GM21447 (cell line): ENCODE results near the gene TEX26.

Experiments
- ATAC-seq: cut with Tn5 transposase; IDR thresholded peaks from one replicate; pipeline ENCODE4 v1.9.1; 2021; ENCODE audit not compliant: unreplicated experiment

TEX26 gene

DNA sequence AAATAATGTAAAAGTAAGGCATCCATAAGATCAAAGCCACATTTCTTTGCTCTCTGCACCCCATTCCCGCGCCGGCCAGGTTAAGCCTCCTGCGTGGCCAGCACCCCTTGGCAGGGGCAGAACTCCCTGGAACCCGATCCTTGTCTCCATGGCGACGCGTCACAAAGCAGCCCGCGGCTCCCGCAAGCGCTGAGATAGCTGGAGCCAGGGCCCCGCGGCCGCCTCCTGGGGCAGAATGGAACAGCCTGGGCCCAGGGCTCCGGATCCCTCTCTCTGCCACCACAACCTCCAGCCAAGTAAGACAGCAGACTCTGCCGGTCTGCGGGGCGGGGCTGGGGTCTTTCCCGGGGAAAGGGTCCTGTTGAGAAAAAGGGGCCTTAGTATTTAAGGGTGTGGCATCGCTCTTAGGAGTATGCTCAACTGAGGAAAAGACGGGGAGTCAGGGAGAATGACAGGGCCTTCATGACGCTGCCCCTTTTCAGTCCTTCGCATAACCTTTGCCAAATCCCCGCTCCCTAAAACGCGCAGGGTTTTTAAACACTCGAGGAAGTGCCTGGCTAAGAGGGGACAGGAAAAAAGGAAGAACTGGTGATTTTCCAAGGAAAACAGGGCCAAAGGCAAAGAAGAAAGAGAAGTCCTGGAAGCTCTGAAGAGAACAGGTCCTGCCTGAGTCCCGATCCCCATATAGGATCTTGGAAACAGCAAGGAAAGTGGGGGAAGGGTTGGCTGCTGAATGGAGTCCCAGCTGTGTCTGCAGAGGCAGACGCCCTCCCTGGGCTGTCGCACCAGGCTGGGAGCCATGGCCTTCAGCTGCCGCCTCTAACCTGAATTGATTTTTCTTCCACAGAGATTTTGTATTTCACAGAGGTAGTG, at the start of gene TEX26:
TSS of gene TEX26 (plus strand) at position 176 of the 873 bp plus-strand sequence. CDS start at position 236, 60 bp downstream.
- ATAC-seq = no peak

DNA sequence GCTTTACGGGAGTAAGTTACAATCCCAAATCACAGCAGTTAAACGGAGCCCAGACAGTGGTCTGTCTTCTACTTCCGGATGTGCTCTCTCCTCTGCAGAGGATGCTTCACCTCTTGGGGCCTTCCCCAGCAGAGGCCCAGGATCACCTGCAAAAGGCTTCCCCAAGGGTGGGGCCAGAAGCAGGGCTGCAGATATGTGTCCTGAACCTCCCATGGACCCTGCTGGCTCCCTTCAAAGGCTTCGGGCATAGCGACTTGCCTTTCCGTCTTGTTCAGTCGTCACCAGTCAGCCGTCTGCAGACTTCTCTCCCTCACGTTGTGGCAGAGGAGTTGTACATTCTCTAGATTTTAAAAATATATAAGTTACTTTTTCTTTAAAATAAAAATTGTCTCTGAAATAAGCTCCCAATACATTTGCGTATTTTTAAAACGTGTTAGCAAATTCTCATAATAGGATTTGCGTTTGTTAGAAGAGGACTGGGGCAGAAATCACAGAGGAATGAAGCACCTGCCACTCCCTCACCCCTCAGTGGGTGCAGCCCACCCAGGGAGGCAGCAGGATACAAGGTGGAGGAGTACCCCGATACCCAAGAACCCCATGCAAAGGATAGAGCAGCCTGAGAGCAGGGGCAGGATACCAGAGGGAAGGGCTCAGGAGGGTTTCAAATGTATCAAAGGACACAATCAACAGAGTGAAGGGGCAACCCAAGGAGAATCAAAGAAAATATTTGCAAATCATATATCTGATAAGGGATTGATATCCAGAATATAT, 49.3 kb upstream of the TEX26 start:
- no peak for ATAC-seq

DNA sequence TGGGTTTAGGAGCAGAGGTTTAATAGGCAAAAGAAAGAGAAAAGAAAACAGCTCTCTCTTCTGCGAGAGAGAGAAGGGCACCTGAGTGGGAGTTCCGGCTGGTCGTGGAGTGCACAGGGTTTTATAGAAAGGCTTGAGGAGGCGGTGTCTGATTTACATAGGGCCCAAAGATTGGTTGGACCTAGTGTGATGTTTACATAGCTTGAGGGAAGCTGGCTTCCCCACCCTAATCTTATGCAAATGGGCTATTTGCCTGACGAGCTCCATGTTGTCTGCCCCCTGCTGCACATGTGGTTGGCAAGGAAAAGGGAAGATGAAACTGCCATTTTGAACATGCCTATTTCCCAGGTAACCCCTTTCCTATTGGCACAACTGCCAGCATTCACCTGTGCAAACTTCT, 47.9 kb upstream of the TEX26 start:
- no peak for ATAC-seq

DNA sequence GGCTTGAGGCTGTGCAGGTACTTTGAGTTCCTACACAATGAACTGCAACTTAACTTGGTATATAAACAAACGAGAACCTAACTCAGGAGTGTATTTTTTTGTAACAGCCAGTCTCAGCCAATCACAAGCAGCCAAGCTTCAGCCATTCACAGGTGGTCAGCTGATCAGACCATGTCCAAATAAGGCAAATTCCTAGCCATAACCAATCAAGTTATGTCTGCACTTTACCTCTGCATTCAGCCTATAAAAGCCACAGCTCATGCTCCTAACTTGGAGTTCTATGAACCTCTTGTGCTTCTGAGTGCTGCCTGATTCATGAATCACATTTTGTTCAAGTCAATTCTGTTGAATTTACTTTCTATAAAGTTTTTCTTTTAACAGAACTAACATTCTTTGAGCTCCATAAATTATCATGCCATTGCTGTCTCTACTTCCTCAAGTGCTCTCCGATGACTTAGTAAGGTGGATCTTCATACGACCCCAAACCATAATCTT, 43.2 kb upstream of the TEX26 start:
- ATAC-seq = no peak

DNA sequence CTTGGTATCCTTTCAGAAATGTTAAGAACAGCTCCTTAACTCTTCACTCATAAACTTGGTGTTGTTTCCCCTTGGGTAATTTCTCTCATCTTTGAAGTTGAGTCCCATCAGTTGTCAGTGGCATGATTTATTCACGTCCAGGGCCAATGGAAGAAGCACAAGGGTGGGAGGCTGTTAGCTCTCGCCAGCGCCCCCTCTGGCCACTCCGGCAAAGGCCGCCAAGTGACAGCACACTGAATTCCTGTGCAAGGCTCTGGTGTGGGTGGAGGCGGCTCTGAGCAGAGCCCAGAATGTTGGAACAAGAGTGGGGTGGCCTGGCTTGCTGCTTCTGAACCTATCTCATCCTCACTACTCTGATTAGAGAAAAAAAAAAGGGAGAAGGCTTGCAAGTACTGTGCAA, 39.5 kb upstream of the TEX26 start:
- no peak for ATAC-seq

DNA sequence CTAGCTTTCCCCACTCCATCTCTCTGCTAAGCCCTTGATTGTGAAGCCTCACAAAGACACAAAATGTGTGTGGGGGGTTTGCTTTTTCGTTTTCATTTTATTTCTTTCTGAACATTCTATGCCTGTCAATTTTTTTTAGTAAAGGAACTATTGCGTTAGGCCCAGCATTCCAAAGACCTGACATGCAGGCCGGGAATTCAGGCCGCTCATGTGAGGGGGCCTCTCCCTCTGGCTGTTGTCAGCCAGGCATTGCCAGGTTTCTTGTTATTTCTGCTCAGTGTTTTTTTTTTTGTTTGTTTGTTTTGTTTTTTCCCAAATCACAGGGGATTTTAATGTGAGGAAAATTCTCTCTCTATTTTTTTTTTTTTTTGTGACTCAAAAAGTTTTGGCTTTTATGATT, 36.7 kb upstream of the TEX26 start:
- no peak for ATAC-seq

DNA sequence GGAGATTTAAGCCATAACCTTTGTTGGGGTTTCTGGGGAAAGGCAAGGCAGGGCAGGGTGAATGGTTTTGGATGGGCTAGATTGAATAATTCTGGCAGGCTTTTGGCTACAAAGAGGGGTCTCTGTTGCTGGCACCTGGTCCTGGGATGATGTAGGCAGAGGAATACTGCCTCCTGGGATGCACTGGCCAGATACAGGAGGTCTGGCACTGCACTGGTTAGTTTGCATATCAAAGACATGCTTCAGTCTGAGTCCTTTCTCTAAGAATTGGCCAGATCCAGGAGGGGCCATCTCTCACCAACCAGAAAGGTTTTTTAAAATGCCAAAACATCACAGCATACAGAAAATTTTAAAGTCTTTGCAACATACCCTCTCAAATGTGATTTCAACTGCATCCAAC, 34.4 kb upstream of the TEX26 start:
- no peak for ATAC-seq

DNA sequence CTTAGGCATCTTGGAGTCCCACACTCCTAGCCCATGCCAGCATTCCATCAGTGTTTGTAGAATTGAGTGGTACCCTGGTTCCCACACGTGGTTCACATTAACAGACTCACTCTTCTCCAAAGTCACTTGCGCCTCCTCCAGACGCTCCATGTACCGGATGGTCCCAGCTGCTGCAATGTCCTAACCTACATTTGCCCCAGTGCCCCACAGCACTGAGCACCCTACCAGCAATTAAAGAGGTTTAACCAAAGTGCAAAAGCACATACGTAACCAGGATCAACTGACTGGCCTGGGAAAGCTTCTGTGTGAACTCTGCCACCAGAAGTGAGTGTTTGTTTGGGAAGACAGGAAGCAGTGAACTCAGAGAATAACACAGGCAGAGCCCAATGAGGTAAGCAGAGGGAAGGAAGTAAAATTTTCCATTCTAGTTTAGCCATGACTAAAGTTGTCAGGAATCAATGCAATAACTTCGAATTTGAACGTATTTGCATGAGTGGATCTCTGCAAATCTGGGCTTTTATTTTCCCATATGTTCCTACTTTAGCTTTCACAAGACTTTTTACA, 33.7 kb upstream of the TEX26 start:
- ATAC-seq = no peak

DNA sequence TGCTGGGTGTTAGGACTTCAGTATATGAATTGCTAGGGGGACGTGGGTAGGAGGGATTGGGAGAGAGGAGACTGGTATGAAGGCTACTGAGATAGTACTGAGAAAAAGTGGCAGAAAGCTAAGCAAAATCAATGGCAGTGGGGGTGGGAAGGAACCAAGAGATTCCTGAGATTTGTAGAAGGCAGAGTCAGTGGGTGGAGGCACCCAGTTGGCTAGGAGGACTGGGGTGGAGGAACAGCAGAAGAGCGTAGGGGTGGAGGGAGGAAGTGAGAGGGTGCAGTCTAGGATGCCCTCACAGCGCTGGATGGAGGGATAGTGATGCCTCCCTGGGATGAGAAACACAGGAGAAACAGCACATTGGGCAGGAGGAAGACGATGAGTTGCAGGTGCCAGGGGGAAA, 32.0 kb upstream of the TEX26 start:
- ATAC-seq = no peak

DNA sequence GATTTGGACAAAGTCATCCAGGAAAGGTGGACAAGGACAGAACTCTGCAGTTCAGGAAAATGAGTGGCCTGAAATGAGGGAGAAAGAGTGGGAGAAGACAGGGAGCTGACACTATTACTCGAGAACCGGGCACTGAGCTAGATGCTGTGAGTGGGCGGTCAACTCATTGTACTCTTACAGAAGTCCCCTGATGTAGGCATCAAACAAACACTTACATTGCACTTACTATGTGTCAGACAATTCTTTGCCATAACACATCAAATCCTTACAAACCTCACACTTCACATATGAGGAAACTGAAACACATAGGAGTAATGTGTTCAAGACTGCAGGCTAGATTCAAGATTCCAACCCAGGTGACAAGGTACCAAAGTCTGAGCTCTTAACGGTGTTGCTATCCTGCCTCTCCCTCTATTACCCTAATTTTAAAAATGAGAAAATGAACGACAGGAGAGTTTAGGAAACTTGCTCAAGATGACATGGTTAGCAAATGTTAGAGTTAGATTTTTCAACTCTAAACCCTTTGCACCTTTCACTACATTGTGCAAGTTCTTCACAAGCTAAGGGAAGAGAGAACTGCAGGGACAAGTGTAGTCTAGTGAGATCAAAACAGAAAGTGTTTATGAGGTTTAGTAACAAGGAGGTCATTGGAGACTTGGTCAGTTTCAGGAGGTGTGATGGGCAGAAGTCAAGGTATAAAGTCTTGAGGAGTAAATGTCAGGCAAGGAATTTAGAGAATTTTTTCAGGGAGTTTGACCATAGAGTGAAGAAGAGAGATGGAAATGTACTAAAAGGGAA, 31.3 kb upstream of the TEX26 start:
- no peak for ATAC-seq

DNA sequence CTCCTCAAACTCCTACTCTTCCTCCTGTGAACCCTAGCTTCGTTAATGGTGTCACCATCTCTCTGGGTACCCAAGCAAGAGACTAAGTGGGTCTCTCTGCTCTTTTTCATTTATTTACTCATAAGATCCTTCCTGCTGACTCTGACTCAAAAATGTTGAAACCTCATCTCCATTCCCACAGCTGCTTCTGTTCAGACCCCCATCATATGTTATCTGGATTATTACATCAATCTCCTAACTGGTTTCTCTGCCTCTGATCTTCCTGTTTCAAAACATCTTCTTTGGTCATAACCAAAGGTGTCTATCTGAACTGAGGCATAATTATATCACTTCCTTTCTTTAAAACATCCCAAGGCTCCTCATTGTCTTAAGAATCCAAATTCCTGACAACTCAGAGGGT, 28.4 kb upstream of the TEX26 start:
- no peak for ATAC-seq

DNA sequence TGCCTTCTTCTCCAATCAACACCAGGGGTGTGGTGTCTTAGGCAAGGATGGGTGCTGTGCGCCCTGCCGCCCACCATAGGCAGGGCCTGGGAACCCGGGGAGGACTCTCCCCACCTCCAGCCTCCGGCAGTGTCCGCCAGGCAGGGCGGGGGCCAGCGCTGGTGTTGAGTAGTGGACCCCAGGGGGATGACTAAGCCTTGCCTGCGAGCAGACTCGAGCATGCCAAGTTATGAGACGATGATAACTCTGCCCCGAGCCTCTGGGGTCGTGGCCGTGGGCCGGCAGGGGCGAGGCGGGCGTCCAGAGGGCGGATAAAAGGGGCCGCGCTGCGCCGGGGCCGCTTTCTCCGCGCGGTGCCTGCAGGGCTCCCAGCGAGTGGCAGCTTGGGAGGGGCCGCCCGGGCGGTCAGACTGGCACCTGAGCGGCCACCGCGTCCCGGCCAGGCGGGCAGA, 26.5 kb upstream of the TEX26 start, which contains the start of gene MEDAG:
TSS of gene MEDAG (plus strand) at position 340 of the 452 bp plus-strand sequence. CDS start 245 bp downstream, outside the sequence.
- no peak for ATAC-seq

DNA sequence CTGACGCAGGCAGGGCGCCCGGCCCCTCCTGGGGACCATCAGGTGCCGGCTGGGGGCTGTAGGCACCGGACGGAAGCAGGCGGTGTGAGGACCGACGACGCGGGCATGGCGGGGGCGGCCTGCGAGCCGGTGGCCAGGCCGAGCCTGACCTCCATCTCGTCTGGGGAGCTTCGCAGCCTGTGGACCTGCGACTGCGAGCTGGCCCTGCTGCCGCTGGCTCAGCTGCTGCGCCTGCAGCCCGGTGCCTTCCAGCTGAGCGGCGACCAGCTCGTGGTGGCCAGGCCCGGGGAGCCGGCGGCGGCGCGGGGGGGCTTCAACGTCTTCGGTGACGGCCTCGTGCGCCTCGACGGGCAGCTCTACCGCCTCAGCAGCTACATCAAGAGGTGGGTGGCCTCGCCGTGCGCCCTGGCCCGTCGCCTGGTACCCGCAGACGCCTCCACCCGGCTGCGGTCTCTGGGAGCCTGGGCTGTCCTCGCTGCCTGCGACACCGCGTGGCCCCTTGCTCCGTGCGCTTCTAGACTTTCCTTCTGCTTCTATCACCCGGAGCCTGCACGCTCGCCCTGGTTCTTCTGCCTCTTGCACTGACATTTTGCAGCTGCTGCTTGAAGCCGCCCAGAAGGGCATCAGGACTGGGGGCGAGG, 25.9 kb upstream of the TEX26 start:
- ATAC-seq = no peak

DNA sequence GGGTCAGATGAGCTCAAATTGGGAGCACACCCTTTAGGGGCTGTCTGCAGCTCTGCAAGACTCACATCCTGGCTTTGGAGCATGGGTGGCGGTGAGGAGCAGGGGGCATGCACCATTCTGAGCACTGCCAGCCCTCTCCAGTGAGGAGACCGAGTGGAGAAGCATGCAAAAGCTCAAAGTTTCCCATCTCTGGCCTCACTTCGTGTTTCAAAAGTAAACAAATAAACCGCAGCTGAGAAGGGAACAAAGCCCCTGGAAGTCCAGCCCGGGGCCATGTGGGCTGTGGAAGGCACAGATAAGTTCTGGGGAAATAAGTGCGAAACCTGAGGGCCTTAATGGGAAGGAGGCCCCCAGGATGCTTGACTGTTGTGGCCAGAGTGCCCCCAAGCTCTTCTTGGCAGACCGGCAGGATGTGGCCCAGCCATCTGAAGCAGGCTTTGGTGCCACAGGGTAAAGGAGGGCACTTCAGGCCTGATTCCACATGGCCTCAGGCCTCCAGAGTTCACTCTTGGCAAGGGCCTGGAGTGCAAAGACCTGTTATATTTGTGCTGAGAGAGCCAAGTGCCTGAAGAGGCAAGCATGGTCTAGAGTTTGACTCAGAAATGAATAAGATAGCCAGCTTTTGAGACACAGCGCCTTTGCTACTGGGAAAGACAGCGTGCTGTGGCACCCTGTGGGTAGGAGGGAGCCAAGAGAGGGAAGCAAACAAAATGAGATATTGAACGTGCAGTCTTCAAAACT, 25.2 kb upstream of the TEX26 start:
- ATAC-seq = no peak

DNA sequence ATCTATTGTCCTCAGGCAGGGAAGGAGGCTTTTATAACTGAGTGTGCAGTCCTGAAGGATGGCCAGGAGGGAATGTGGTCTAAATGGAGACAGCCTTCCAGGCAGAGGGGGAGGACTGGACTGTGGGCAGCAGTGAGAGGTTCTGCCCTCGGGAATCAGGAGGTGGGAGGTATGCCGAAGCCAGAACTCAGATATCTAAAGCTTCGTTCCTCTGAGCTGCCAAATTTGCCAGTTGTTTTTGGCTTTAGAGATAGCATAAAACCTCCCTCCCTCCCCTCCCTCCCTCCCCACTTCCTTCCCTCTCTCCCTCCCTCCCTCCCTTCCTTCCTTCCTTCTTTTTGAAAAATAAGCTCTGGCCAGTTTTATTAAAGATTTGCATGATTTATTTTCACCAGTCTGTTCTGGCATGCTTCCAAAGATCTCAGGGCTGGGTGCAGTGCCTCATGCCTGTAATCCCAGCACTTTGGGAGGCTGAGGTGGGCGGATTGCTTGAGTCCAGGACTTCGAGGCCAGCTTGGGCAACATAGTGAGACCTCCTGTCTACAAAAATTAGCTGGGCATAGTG, 24.0 kb upstream of the TEX26 start:
- ATAC-seq = no peak

DNA sequence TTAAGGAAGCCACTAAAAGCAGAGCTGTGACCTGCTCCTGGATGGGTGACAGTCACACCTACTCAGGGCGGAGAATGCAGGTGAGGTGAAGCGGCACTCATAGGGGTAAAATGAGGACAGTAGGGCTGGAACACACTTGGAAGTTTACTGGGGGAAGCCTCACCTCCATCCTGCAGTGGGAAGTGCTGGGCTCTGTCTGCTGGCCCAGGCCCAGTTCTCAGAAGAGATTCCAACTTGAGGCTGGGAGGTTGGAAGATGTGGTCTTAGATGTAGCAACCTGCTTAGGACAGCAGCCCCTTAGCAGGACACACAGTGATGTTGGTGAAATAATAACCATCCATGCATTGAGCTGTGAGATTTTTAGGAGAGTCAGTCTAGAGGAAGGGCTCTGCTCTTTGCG, 21.8 kb upstream of the TEX26 start:
- ATAC-seq = no peak

DNA sequence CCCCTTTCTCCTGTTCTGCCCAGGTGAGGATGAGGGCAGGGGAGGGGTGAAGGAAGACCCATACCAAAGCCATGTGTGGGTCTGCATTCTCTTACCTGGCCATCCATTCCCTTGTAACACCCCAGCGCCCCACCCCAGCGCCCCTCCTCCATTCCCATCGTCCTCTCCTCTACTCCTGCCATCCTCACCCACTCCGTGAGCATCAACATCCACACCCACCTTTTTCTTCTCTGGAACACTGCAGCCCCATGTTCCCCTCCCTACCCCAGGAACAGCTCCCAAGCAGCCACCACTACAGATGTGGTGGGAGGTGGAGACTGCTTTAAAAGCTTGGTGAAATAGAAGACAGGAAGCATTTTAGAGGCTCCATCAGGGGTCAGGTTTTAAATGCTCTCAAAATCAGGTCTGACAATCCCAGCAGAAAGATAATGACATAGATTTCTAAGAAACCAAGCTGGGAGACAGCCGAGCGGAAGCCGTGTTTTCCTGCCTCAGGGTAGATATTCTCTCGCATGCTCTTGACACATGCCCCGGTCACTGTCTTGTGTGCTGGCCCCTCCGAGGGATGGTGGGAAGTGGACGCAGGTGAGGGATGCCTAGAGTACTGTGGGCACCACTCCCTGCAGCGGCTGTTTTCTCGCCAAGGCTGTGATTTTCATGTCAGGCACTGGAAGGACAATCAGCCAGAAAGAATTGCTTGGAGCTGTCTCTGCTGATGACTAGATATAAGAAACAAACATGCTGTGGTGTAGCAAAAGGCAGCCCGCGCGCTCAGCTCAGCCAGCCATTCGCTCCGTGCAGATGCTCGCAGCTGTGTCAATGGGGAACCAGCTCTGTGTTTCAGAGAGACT, 16.5 kb upstream of the TEX26 start:
- ATAC-seq = no peak

DNA sequence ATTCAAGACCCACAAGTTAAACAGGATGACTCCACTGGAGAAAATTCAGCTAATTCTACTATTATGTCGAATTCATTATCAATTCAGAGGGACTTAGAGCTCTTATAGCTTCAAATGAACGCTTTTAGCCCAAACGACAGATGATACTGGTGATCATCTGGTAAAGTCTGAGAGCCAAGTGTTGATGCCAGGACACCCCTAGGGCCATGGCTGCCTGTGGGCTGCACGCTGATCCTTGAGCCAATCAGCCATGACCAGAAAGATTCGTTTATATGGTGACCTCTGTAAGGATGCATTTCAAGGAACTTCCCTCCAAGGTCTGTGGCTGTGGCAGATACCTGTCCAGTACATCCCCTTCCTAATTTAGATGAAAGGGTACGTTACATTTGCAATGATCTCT, 15.5 kb upstream of the TEX26 start:
- ATAC-seq = no peak
